Measurements from ENCODE around the gene CCDC88C.

The CCDC88C gene

DNA sequence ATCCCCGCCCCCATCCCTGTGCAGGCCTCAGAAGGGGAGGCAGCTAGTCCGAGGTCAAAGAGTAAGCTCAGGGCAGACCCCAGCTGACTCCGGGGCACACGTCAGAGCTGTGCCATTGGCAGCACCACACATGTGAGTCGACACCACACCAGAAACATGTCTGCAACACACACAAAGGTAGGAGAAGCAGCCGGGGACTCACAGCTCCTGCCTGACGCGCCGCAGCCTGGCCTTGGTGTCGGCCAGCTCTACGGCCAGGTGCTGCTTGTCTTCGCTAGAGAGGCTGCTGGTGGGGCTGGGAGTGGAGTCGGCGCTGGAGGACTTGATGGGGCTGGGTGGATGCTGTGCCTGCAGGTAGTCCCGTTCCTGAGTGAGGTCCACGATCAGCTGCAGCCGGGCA, 78.5 kb downstream of the CCDC88C start:
- no peak overlapping the region for H3K9ac ChIP-seq (ENCODE audit: low read length in 5 of 5)
- H3K27ac ChIP-seq (ENCODE audit: low read depth, low read length), result no peak overlapping the region
- peaks cover 0 to 4% (median 0%) of the 10 kb centered on the region in 5 donors for H3K27me3 ChIP-seq (ENCODE audit: control insufficient read depth in 5 of 5, insufficient read depth in 4 of 5, low read length in 5 of 5)
- no peak overlapping the region for H3K4me3 ChIP-seq (ENCODE audit: low read depth in 1 of 5, low read length in 5 of 5)
- H3K36me3 ChIP-seq (ENCODE audit: control insufficient read depth in 5 of 5, insufficient read depth in 5 of 5, low read length in 5 of 5), result peaks cover 0 to 51% (median 23%) of the 10 kb centered on the region in 5 donors
- no peaks in the 10 kb centered on the region for H3K4me1 ChIP-seq (ENCODE audit: control insufficient read depth in 5 of 5, insufficient read depth in 5 of 5, low read length in 5 of 5)
- no peaks in the 10 kb centered on the region for H3K9me3 ChIP-seq (ENCODE audit: control insufficient read depth in 5 of 5, low read length in 5 of 5)

- peaks cover 0 to 51% (median 23%) of the 10 kb centered on the region in 5 donors for H3K36me3 ChIP-seq (ENCODE audit: control insufficient read depth in 5 of 5, insufficient read depth in 5 of 5, low read length in 5 of 5)
- no peaks in the 10 kb centered on the region for H3K9me3 ChIP-seq (ENCODE audit: control insufficient read depth in 5 of 5, low read length in 5 of 5)
- no peak overlapping the region for H3K27ac ChIP-seq (ENCODE audit: low read depth, low read length)
- peaks cover 0 to 4% (median 0%) of the 10 kb centered on the region in 5 donors for H3K27me3 ChIP-seq (ENCODE audit: control insufficient read depth in 5 of 5, insufficient read depth in 4 of 5, low read length in 5 of 5)
- no peak overlapping the region for H3K4me3 ChIP-seq (ENCODE audit: low read depth in 1 of 5, low read length in 5 of 5)
- no peak overlapping the region for H3K9ac ChIP-seq (ENCODE audit: low read length in 5 of 5)
- H3K4me1 ChIP-seq (ENCODE audit: control insufficient read depth in 5 of 5, insufficient read depth in 5 of 5, low read length in 5 of 5), result no peaks in the 10 kb centered on the region
Measured at GRCh38 chr14:91338379-91338778, 79.2 kb downstream of the CCDC88C start.

DNA sequence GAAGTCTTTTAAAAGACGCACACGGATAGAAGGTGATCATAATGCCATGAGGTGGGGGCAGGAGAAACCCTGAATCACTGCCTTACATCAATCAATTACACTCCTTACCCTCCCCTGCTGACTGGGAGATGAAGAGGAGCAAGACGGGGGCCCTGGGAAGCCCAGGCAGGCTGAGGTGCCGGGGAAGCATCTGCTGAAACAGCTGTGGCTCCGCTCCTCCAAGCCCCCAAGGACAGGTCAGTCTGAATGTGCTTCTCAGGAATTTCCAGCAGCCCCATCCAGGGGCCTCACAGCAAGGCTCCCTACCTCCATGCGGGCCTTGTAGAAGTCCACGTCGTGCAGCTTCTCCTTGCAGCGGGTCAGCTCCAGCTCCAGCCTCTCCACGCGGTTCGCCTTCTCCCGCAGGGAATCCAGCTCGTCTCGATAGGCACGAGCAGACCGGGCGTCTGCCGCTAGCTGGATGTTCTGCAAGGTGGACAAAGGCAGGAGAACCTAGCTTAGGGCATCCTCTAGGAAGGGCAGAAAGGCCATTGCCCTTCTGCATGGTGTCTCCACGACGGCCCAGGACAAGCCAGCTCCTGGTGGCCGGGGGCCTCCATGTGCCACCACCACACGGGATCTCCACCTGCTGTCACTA, 79.8 kb downstream of the CCDC88C start:
- Histone ChIP-seq H3K9ac (ENCODE audit: low read length in 5 of 5) (no peak overlapping the region), H3K9me3 (ENCODE audit: control insufficient read depth in 5 of 5, low read length in 5 of 5) (no peaks in the 10 kb centered on the region), H3K36me3 (ENCODE audit: control insufficient read depth in 5 of 5, insufficient read depth in 5 of 5, low read length in 5 of 5) (peaks cover 0 to 51% (median 23%) of the 10 kb centered on the region in 5 donors), H3K27ac (ENCODE audit: low read depth, low read length) (no peak overlapping the region), H3K27me3 (ENCODE audit: control insufficient read depth in 5 of 5, insufficient read depth in 4 of 5, low read length in 5 of 5) (peaks cover 0 to 4% (median 0%) of the 10 kb centered on the region in 5 donors), H3K4me1 (ENCODE audit: control insufficient read depth in 5 of 5, insufficient read depth in 5 of 5, low read length in 5 of 5) (no peaks in the 10 kb centered on the region), H3K4me3 (ENCODE audit: low read depth in 1 of 5, low read length in 5 of 5) (no peak overlapping the region)

DNA sequence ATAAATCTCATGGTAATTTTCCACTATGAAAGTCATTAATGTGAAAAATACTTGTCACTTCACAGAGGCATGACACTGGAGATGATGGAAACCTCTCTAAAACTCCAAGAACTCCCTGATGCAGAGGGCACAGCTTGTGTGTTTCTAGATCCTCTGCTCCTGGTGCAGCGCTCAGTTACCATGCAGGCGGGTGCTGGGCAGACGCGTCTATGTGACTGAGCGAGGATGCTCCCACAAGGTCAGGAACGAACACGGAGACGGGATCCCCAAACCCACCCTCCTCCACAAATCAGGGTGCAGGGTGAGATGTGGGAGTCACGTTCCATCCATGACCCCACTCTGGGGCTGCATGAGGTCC, 81.5 kb downstream of the CCDC88C start:
- Histone ChIP-seq H3K4me3 (ENCODE audit: low read depth in 1 of 5, low read length in 5 of 5) (no peak overlapping the region), H3K36me3 (ENCODE audit: control insufficient read depth in 5 of 5, insufficient read depth in 5 of 5, low read length in 5 of 5) (peaks cover 0 to 48% (median 21%) of the 10 kb centered on the region in 5 donors), H3K27ac (ENCODE audit: low read depth, low read length) (no peak overlapping the region), H3K4me1 (ENCODE audit: control insufficient read depth in 5 of 5, insufficient read depth in 5 of 5, low read length in 5 of 5) (peaks cover 0 to 17% (median 5%) of the 10 kb centered on the region in 5 donors), H3K9ac (ENCODE audit: low read length in 5 of 5) (no peak overlapping the region), H3K27me3 (ENCODE audit: control insufficient read depth in 5 of 5, insufficient read depth in 4 of 5, low read length in 5 of 5) (peaks cover 0 to 4% (median 0%) of the 10 kb centered on the region in 5 donors), H3K9me3 (ENCODE audit: control insufficient read depth in 5 of 5, low read length in 5 of 5) (no peaks in the 10 kb centered on the region)

DNA sequence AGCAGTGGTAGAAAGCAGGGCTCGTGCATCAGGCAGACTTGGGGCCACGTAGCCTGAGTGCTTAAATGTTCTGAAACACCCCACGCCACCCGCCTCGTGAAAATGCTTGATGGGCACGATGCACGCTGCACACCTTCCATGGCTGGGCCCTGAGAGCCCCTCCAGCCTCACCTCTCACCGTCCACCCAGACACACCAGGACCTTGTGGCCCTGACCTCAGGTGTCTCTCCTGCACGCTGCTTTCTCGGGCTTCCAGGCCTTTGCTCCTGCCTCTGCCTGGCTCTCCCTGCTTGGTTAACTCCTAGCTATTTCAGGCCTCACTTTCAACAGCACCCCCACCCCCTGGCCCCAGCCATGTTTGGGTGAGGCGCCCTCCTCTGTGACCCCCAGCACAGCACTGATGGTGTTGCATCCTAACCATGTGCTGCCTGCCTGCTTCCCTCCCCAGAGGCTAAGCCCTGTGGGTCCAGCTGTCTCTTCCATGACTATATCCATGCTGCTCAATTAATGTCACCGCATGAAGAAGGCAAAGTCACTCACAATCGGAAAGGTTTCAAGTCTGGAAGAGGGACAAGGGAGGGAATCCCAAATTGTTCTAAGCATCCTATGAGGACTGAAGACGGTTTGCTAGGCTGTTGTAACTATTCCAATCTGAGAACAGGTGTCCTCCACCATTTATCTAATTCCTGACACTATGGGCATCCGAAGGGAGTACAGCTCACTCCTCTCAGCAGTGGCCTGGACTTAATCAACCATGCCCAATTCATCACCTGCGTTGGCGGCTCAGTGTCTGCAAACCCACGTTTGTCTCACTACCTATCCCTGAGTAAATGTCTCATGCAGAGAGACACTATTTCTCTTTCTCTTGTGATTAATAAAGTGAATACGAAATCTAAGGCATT, 82.2 kb downstream of the CCDC88C start:
- H3K27me3 ChIP-seq (ENCODE audit: control insufficient read depth in 5 of 5, insufficient read depth in 4 of 5, low read length in 5 of 5), result peaks cover 0 to 4% (median 0%) of the 10 kb centered on the region in 5 donors
- H3K4me3 ChIP-seq (ENCODE audit: low read depth in 1 of 5, low read length in 5 of 5), result no peak overlapping the region

DNA sequence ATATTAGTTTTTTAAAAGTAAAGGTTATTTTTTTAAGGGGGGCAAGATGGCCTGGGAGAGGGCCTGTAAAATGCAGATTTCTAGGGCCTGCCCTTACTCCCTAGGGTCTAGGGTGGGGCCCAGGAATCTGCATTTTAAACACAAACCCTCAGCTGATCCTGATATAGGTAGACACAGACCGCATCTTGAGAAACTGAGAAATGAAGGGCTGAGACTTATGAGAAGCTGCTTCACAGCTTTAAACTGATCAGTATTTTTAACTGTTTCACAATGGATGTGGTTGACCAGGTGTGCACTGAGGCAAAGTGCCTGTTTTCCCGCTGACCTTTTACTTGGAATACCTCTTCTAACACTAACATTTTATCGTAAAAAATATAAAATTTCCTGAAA, 84.0 kb downstream of the CCDC88C start:
- Histone ChIP-seq H3K4me3 (ENCODE audit: low read depth in 1 of 5, low read length in 5 of 5) (no peak overlapping the region), H3K27me3 (ENCODE audit: control insufficient read depth in 5 of 5, insufficient read depth in 4 of 5, low read length in 5 of 5) (peaks cover 0 to 4% (median 0%) of the 10 kb centered on the region in 5 donors), H3K27ac (ENCODE audit: low read depth, low read length) (no peak overlapping the region), H3K36me3 (ENCODE audit: control insufficient read depth in 5 of 5, insufficient read depth in 5 of 5, low read length in 5 of 5) (peaks cover 0 to 35% (median 13%) of the 10 kb centered on the region in 5 donors), H3K9me3 (ENCODE audit: control insufficient read depth in 5 of 5, low read length in 5 of 5) (no peaks in the 10 kb centered on the region), H3K9ac (ENCODE audit: low read length in 5 of 5) (no peak overlapping the region), H3K4me1 (ENCODE audit: control insufficient read depth in 5 of 5, insufficient read depth in 5 of 5, low read length in 5 of 5) (peaks cover 0 to 33% (median 5%) of the 10 kb centered on the region in 5 donors)

More for the DNA sequence above, 82.2 kb downstream of the CCDC88C start:
- H3K4me1 ChIP-seq (ENCODE audit: control insufficient read depth in 5 of 5, insufficient read depth in 5 of 5, low read length in 5 of 5), result peaks cover 0 to 23% (median 5%) of the 10 kb centered on the region in 5 donors
- H3K9ac ChIP-seq (ENCODE audit: low read length in 5 of 5), result no peak overlapping the region
- no peak overlapping the region for H3K27ac ChIP-seq (ENCODE audit: low read depth, low read length)
- no peaks in the 10 kb centered on the region for H3K9me3 ChIP-seq (ENCODE audit: control insufficient read depth in 5 of 5, low read length in 5 of 5)
- peaks cover 0 to 48% (median 21%) of the 10 kb centered on the region in 5 donors for H3K36me3 ChIP-seq (ENCODE audit: control insufficient read depth in 5 of 5, insufficient read depth in 5 of 5, low read length in 5 of 5)

DNA sequence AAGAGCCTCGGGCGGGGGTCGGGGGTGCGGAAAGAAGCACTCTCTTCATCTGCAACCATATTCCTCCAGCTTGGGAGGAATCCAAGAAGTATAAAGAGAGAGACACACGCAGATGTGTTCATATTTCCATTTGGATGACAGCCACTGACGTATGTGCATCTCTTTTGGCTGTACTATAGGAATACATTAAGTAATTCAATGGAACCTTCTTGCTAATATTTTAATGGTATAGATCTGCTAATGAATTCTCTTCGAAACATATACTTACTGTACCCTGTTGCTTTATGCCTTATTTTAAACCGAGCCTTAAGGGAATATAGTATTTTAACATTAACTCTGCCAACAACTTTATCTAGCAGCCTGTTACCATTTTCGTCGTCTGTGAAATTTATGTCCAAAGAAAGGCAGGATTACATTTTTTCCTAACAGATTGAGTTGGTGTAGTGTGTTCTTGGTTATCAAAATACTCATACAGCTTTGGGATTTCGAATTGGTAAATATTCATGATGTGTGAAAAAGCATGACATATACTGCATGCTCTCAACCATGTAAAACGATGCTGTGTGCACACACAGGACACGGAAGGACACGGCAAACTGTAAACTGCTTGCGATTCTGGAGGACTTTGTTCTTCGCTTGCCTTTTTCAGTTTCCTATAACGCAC, 84.5 kb downstream of the CCDC88C start:
- Histone ChIP-seq H3K36me3 (ENCODE audit: control insufficient read depth in 5 of 5, insufficient read depth in 5 of 5, low read length in 5 of 5) (peaks cover 0 to 30% (median 11%) of the 10 kb centered on the region in 5 donors), H3K9ac (ENCODE audit: low read length in 5 of 5) (no peak overlapping the region)

GRCh38 chr14:91332171-91332985, 85.2 kb downstream of the CCDC88C start:
- no peak overlapping the region for H3K27ac ChIP-seq (ENCODE audit: low read depth, low read length)
- H3K9me3 ChIP-seq (ENCODE audit: control insufficient read depth in 5 of 5, low read length in 5 of 5), result no peaks in the 10 kb centered on the region
- H3K4me3 ChIP-seq (ENCODE audit: low read depth in 1 of 5, low read length in 5 of 5), result no peak overlapping the region
- no peak overlapping the region for H3K9ac ChIP-seq (ENCODE audit: low read length in 5 of 5)
- H3K27me3 ChIP-seq (ENCODE audit: control insufficient read depth in 5 of 5, insufficient read depth in 4 of 5, low read length in 5 of 5), result peaks cover 0 to 4% (median 0%) of the 10 kb centered on the region in 5 donors
- H3K4me1 ChIP-seq (ENCODE audit: control insufficient read depth in 5 of 5, insufficient read depth in 5 of 5, low read length in 5 of 5), result peaks cover 0 to 40% (median 5%) of the 10 kb centered on the region in 5 donors
- peaks cover 0 to 23% (median 3%) of the 10 kb centered on the region in 5 donors for H3K36me3 ChIP-seq (ENCODE audit: control insufficient read depth in 5 of 5, insufficient read depth in 5 of 5, low read length in 5 of 5)

More for the DNA sequence above, 84.5 kb downstream of the CCDC88C start:
- peaks cover 0 to 33% (median 5%) of the 10 kb centered on the region in 5 donors for H3K4me1 ChIP-seq (ENCODE audit: control insufficient read depth in 5 of 5, insufficient read depth in 5 of 5, low read length in 5 of 5)
- H3K27me3 ChIP-seq (ENCODE audit: control insufficient read depth in 5 of 5, insufficient read depth in 4 of 5, low read length in 5 of 5), result peaks cover 0 to 4% (median 0%) of the 10 kb centered on the region in 5 donors
- no peak overlapping the region for H3K4me3 ChIP-seq (ENCODE audit: low read depth in 1 of 5, low read length in 5 of 5)
- no peak overlapping the region for H3K27ac ChIP-seq (ENCODE audit: low read depth, low read length)
- no peaks in the 10 kb centered on the region for H3K9me3 ChIP-seq (ENCODE audit: control insufficient read depth in 5 of 5, low read length in 5 of 5)

GRCh38 chr14:91331721-91332120, 85.9 kb downstream of the CCDC88C start:
- H3K4me1 ChIP-seq (ENCODE audit: control insufficient read depth in 5 of 5, insufficient read depth in 5 of 5, low read length in 5 of 5), result peaks cover 0 to 47% (median 5%) of the 10 kb centered on the region in 5 donors
- H3K36me3 ChIP-seq (ENCODE audit: control insufficient read depth in 5 of 5, insufficient read depth in 5 of 5, low read length in 5 of 5), result peaks cover 0 to 17% (median 3%) of the 10 kb centered on the region in 5 donors
- H3K9ac ChIP-seq (ENCODE audit: low read length in 5 of 5), result no peak overlapping the region
- H3K9me3 ChIP-seq (ENCODE audit: control insufficient read depth in 5 of 5, low read length in 5 of 5), result no peaks in the 10 kb centered on the region
- no peak overlapping the region for H3K4me3 ChIP-seq (ENCODE audit: low read depth in 1 of 5, low read length in 5 of 5)
- H3K27me3 ChIP-seq (ENCODE audit: control insufficient read depth in 5 of 5, insufficient read depth in 4 of 5, low read length in 5 of 5), result peaks cover 0 to 3% (median 0%) of the 10 kb centered on the region in 5 donors
- no peak overlapping the region for H3K27ac ChIP-seq (ENCODE audit: low read depth, low read length)

Data from subcutaneous abdominal adipose tissue (tissue), 5 donors.